ENCODE measurements around the gene LPXN.
"Not testable (repeated sequence)": the region's sequence is repeated elsewhere in the genome, so short reads cannot be mapped to it uniquely, and the experiment has no call there.

The LPXN gene

DNA sequence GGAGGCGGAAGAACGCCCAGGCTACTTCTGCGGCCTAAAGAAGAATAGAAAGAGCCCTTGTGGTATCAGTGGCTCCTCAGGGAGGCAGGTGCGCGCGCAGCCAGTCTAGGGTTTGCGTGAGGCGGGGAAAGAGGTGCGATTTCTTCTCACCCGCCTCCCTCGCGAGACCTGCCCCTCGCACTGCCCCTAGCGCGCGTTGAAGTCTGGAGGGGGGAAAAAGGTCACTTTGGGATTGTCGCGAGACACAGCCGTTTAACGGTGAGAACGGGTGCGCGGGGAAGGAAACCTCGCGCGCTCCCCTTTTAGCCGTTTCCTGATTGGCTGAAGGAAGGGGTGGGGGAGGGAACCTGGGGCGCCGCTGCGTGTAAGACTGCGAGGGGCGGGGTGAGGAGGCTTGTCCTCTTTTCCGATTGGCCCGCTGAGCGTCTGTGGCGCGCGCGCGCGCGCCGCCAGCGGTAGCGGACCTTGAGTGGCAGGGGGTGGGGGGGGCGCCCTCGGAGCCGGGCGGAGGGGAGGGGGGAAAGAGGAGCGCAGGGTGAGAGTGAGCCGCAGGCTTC is 3.1 kb upstream of the LPXN start, which contains the start of gene ZFP91:
TSS of gene ZFP91 (plus strand) at position 429 of the 557 bp plus-strand sequence. CDS start 219 bp downstream, outside the sequence.
- peak; percentile 100 for DNase-seq

DNA sequence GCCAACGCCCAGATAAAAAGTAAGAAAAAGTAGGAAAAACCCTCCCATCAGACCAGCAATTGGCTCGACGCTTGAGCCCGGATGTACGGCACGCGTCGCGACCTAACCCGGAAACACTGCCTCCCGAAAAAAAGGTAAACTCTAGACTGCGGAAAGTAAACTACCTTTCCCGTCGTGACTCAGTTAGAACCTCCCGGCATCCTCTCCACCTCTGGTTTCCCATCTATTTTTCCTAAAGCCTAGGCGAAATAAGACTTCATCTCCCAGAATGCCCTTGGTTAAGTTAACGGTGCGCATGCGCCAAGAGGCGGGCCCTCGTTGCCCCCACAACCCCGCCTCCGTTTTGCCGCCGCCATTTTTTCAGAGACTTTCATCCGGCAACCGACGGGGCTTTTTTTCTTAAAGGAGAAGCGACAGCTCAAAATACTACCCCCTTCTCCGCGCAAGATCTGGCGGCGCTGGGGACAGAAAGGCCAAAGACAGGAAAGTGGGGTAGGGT is 2.5 kb upstream of the LPXN start:
- peak; percentile 98 for DNase-seq

GRCh38 chr11:58577555-58578135 is 2.0 kb upstream of the LPXN start:
- DNase-seq, result peak; percentile 84

DNA sequence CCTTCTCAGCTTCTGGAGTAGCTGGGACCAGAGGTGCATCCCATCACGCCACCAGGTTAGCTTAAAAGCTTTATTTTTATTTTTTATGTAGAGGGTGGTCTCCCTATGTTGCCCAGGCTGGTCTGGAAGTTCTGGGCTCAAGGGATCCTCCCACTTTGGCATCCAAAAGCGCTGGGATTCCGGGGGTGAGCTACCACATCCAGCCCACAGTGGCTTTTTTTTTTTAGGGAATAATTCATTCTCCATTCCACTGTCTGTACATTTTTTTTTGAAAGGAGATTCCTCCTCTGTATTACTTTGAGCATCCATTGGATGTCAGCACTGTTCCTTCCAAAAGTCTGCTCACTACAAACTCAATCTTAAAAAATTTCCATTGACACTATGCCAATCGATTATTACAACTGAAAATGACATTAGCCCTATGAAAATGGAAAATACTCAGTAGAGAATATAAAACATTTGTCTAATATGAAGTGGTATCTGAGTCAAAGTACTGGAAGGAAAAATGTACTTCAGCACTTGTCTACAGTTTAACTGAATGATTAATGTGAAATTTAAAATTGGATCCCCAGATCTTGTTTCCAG is 1.3 kb upstream of the LPXN start:
- no peak for DNase-seq

DNA sequence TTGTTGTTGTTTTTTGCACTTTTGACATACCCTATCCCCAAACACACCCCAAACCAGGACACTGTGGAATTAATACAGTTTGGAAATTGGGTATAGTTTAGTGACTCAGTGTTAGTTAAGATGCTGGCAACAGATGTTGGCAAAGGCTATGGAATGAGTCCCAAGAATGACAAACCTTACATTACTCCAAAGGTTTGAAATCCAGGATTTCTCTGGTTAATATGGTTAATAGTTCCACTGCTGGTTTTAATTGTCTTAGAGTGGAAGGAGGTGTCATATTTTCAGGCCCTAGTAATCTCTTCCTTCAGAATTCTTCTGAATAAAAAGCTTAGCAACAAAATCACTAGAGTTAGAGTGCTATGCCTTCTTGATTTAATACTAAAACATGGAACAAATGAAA is 775 bp downstream of the LPXN start:
- no peak for DNase-seq

GRCh38 chr11:58573451-58574104 is 2.1 kb downstream of the LPXN start:
- peak; percentile 79 for DNase-seq

DNA sequence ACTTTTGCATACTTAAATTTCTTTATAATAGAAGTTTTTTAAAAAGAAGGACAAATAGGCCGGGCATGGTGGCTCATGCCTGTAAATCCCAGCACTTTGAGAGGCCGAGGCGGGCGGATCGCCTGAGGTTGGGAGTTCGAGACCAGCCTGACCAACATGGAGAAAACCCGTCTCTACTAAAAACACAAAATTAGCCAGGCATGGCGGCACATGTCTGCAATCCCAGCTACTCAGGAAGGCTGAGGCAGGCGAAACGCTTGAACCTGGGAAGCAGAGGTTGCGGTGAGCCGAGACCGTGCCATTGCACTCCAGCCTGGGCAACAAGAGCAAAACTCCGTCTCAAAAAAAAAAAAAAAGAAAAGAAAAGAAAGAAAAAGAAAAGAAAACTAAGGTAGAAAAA is 2.8 kb downstream of the LPXN start:
- DNase-seq, result not testable (repeated sequence)

GRCh38 chr11:58567889-58568512 is 7.7 kb downstream of the LPXN start:
- DNase-seq, result peak; percentile 83

GRCh38 chr11:58564231-58564630 is 11.4 kb downstream of the LPXN start:
- DNase-seq, result no peak

DNA sequence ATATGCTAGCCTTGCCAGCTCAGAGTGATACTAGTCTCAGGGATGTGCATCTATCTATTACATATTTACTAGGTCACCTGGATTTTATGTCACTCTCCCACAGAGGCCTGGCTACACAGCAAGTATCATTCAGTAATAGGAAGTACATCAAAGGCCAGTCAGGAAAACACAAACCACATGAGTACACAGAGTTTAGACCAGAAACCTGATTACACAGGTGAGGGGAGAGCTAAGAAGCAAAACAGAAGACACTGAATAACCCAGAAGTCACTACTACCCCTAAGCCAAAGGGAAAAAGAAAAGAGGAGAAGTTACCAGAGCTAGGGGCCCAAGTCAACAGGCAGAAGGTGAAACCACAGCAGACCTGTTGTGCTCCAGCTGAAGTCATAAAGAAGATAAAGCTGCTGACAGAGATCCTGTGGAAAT is 13.3 kb downstream of the LPXN start:
- no peak for DNase-seq

DNA sequence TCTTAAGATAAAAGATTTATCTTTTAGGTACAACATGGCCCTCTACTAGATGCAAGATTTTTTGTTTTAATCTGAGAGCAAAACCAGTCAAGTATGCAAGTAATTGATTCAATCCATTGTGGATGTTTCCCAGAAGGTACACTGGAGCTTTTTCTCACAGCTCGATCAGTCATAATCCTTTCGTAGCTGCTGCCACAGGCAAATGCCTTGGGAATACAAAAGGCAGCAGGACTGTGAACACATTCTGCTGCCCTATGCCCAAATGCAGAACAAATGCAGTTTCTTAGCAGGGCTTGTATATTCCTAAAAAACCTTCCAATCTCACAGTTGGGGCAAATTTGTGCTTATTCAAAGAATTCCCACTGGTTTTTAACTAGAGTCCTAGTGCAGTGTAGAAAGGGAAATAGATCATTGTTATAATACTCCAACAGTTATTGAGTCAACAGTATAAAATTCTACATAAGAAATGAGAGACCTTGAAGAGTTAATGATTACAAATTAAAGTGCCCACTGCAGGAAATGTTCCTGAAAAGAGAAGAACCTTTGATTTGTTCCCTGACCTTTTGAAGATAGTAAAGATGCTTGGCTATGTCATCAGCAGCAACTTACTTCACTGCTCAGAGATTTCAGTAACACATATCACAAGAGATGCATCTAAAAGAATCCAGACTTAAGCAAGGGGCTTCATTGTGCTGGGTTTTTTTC is 14.1 kb downstream of the LPXN start:
- DNase-seq, result no peak

DNA sequence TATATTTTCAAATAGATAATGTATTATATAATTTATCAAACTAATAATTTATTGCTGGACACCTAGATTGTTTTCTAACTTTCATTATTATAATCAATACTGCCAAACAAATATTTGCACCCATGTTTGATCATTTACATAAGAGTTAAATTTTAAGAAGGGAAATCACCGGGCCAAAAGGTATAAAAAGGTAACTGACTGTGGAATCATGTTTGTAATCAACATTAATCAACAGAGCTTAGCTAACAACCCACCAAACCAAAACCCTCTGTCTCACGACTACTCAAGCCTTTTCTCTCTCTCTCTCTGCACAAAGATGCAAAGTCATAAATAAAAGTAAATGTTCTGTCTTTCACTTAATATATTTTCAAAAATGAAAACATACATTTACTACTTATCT is 14.8 kb downstream of the LPXN start:
- DNase-seq, result no peak

- no peak for DNase-seq
Observed at GRCh38 chr11:58549644-58550043, 26.0 kb downstream of the LPXN start.

DNA sequence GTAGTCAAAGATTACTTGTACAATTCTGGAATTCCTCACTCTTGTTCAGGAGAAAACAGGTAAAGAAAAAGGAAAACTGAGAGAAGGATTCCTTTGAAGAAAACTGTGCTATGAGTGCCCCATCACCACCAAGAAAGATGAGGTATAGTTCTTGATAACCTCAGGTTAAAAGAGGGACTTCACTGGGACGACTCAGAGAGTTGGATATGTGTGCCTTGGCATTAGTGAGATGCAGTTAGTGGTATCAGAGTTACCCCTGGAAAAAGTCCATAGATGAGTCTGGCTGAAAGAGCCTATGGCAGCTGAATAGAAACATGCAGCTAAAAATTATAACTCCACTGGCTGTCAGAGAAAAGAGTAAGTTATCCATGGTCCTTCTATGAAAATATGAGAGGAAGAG is 28.8 kb downstream of the LPXN start:
- no peak for DNase-seq

DNA sequence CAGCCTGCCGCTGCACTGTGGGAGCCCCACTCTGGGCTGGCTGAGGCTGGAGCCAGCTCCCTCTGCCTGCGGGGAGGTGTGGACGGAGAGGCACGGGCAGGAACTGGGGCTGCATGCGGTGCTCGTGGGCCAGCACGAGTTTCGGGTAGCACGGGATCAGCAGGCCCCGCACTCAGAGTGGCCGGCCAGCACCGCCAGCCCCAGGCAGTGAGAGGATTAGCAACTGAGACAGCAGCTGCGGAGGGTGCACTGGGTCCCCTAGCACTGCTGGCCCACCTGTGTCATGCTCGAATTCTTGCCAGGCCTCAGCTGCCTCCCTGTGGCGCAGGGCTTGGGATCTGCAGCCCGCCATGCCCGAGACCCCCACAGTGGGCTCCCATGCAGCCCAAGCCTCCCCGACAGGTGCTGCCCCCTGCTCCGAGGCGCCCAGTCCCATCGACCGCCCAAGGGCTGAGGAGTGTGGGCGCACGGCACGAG is 43.8 kb downstream of the LPXN start:
- DNase-seq, result no peak

- DNase-seq, result no peak
Observed at GRCh38 chr11:58530236-58530635, 45.4 kb downstream of the LPXN start.

GRCh38 chr11:58527429-58527828 is 48.2 kb downstream of the LPXN start:
- DNase-seq, result no peak

DNA sequence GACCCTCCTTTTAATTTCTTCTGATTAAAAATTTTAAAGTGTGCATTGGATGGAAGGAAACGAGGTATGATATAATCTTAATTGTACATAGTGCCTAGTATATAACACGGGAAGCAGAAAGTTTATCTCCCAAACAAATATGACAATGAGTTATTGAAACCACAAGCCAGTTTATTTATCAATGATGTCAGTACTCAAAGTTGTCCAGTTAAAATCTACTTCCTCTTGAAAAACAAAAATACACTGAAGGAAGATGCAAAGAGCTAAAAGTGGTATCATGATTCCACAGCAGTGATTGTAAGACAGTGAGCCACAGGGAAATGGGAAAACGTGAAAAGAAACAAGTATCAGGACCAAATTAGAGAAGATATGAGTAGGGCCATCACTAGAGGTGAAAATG is 48.9 kb downstream of the LPXN start:
- no peak for DNase-seq

DNA sequence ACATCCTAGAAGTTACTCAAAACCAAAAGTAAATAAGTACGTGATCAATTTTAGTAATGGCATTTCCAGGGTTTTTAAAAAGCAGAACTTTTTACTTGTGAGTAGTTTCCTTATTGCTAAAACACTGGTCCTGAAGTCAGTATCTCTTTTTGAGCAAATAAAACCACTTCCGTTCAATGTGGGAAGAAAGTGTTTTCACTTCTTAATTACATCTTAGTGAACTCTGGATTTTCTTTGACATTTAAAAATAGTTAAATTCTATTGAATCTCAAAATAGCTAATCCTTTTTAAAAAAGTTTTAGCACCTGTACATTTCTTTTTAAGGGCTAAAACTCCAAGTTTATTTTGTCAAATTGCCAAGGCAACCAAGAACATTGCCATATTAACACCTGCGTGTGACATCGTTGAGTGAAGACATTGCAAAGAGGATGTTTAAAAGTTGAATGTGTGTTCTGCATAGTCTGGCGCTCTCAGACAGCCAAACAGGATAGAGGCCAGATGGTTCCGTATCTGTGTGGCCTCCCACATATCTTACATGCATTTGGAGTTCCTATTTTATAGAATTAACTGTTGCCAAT is 50.5 kb downstream of the LPXN start:
- DNase-seq, result peak; percentile 79

GRCh38 chr11:58524232-58525036 is 51.2 kb downstream of the LPXN start:
- peak; percentile 74 for DNase-seq

- peak; percentile 59 for DNase-seq
Observed at GRCh38 chr11:58513747-58514367, 61.8 kb downstream of the LPXN start.

Measured in RPMI8226 (cell line).